ENCODE data around the gene TIGD3.

GRCh38 chr11:65403607-65404121 lies 49.1 kb downstream of the TIGD3 start:
- no peak for TF ChIP-seq SP1 (IDR thresholded peaks at IDR 0.05)
- no peak for TF ChIP-seq FOXA1 (IDR thresholded peaks at IDR 0.05)
- no peak for TF ChIP-seq SUZ12 (IDR thresholded peaks at IDR 0.05)
- TF ChIP-seq ELF4 (IDR thresholded peaks at IDR 0.05) = no peak
- TF ChIP-seq CTBP1 (IDR thresholded peaks at IDR 0.05; ENCODE audit: borderline replicate concordance) = no peak
- TF ChIP-seq FOXM1 (IDR thresholded peaks at IDR 0.05; ENCODE audit: borderline replicate concordance) = no peak
- TF ChIP-seq FOXK2 (IDR thresholded peaks at IDR 0.05) = no peak
- TF ChIP-seq HDGF (IDR thresholded peaks at IDR 0.05; ENCODE audit: borderline replicate concordance) = no peak
